ENCODE results near the gene PAM.

- TF ChIP-seq POLR2A (IDR thresholded peaks at IDR 0.05; ENCODE audit: control extremely low read depth in 1 of 2, low read depth in 2 of 2, low read length in 2 of 2) (no peak), CTCF (IDR thresholded peaks at IDR 0.05; ENCODE audit: control extremely low read depth in 1 of 3, insufficient read depth in 1 of 3, low read depth in 1 of 3, low read length in 3 of 3) (no peak), ZNF274 (IDR thresholded peaks at IDR 0.05; ENCODE audit: borderline replicate concordance, extremely low read depth, low read length) (no peak), CHD2 (IDR thresholded peaks at IDR 0.05; ENCODE audit: low read length) (no peak), YY1 (IDR thresholded peaks at IDR 0.05; ENCODE audit: low read depth, low read length) (no peak), POU5F1 (IDR thresholded peaks at IDR 0.05; ENCODE audit: low read depth, low read length) (no peak), SP1 (IDR thresholded peaks at IDR 0.05; ENCODE audit: low read depth, low read length) (no peak), TAF1 (IDR thresholded peaks at IDR 0.05; ENCODE audit: low read depth, low read length) (no peak), RAD21 (IDR thresholded peaks at IDR 0.05 in 1 of 2, conservative IDR thresholded peaks at IDR 0.05 in 1 of 2; ENCODE audit: low read depth in 2 of 2, low read length in 2 of 2) (no peak), POLR2AphosphoS5 (IDR thresholded peaks at IDR 0.05; ENCODE audit: low read depth, low read length) (no peak)
Observed at GRCh38 chr5:102796498-102796897, 41.4 kb downstream of the PAM start.

Data from H1 (cell line).